Measurements from ENCODE around the gene USP3. TPM values are rescaled to one million over a fixed set of nuclear protein-coding genes. Genes with fewer than 3 reads are reported as not detected.
A peak's percentile ranks its signal among the peaks of the same experiment; 100 is the strongest.

USP3 gene
- total and polyA plus RNA-seq, 10 of the 15 experiments (the other 5 are each of a cell fraction or from before 2014, with no cell fraction given) = 23.8 to 64.5 (median 50.3) TPM

- no peak for TF ChIP-seq E2F8 (IDR thresholded peaks at IDR 0.05; ENCODE audit: low read depth, partially characterized antibody)
- TF ChIP-seq YY1 (IDR thresholded peaks at IDR 0.05; ENCODE audit: low read depth, low read length) = no peak
- no peak for TF ChIP-seq POLR2A (IDR thresholded peaks at IDR 0.05; ENCODE audit: low read depth, low read length)
- no peak for TF ChIP-seq KDM1A (IDR thresholded peaks at IDR 0.05; ENCODE audit: borderline replicate concordance)
These were observed 129.8 kb downstream of the USP3 start (continued) for GRCh38 chr15:63634154-63634553.

GRCh38 chr15:63636518-63637061 is 132.2 kb downstream of the USP3 start:
- 99% methylated on average over 9 of the region's 9 CpGs for WGBS (ENCODE audit: insufficient coverage, insufficient replicate concordance, low lambda C conversion rate, missing lambda C conversion rate)
- H3K9ac ChIP-seq (ENCODE audit: control insufficient read depth, insufficient read depth, low read length) = no peak overlapping the region
- no peak overlapping the region for H3K4me2 ChIP-seq (ENCODE audit: control insufficient read depth, insufficient read depth)
- ChIA-PET POLR2A (interaction anchor here (1.0 kb wide), 1 partner anchor 10 kb away, joined by 3 read pairs; no protein-coding TSS in a partner anchor), CTCF (no interaction called here), SMC1A (ENCODE audit: uncharacterized antibody, unreplicated experiment) (interaction anchor here (1.0 to 1.7 kb wide), 2 partner anchors 10 to 17 kb away, joined by 4 to 7 read pairs; no protein-coding TSS in a partner anchor), RAD21 (ENCODE audit: unreplicated experiment) (no interaction called here)
- peaks cover 11 to 47% of the 10 kb centered on the region in 2 experiments for H3K36me3 ChIP-seq (ENCODE audit: control insufficient read depth in 2 of 2, insufficient read depth in 2 of 2, low read length in 1 of 2)
- FAIRE-seq (no peak), DNase-seq (ENCODE audit: low read depth, low spot score) (no peak), ATAC-seq (no peak)
- H3K79me2 ChIP-seq (ENCODE audit: control insufficient read depth, insufficient read depth, low read length) = no peaks in the 10 kb centered on the region
- H3K9me3 ChIP-seq (replicated peaks; ENCODE audit: control insufficient read depth, insufficient read depth, low read length) = no peaks in the 10 kb centered on the region
- in situ Hi-C loops (cut with MboI) = no loop called here
- H4K20me1 ChIP-seq (ENCODE audit: control insufficient read depth, insufficient read depth) = no peaks in the 10 kb centered on the region
- H3K27ac ChIP-seq (ENCODE audit: control insufficient read depth, insufficient read depth) = no peak overlapping the region
- H3K27me3 ChIP-seq (replicated peaks in 1 of 2; ENCODE audit: control insufficient read depth in 2 of 2, insufficient read depth in 2 of 2, low read length in 1 of 2) = no peaks in the 10 kb centered on the region
- no peaks in the 10 kb centered on the region for H3K4me1 ChIP-seq (ENCODE audit: control insufficient read depth, insufficient read depth, low read length)
- TSS peak; percentile 8 for BruUV-seq (replicated peaks)
- no peak overlapping the region for H3K4me3 ChIP-seq
- H2AFZ ChIP-seq (ENCODE audit: control insufficient read depth, low read depth, low read length) = no peak overlapping the region
- intact Hi-C loops (cut with micrococcal nuclease; ENCODE audit: unreplicated experiment) = no loop called here
- TF ChIP-seq DPF2 (IDR thresholded peaks at IDR 0.05) (no peak), ZNF207 (IDR thresholded peaks at IDR 0.05; ENCODE audit: borderline replicate concordance) (no peak), YBX1 (IDR thresholded peaks at IDR 0.05) (no peak), CEBPB (IDR thresholded peaks at IDR 0.05; ENCODE audit: borderline replicate concordance in 1 of 2, low read depth in 2 of 2, low read length in 2 of 2) (no peak), LARP7 (IDR thresholded peaks at IDR 0.05) (no peak), GATAD2B (conservative IDR thresholded peaks at IDR 0.05; ENCODE audit: low read depth) (no peak), ASH2L (IDR thresholded peaks at IDR 0.05; ENCODE audit: borderline replicate concordance, low read depth) (no peak), USF1 (IDR thresholded peaks at IDR 0.05; ENCODE audit: borderline replicate concordance, extremely low read length, insufficient read depth, low read depth, low read length) (no peak), ZSCAN29 (IDR thresholded peaks at IDR 0.05) (no peak), RAD21 (IDR thresholded peaks at IDR 0.05; ENCODE audit: insufficient read depth, low read depth, low read length) (no peak), CTCF (IDR thresholded peaks at IDR 0.05 in 2 of 3, conservative IDR thresholded peaks at IDR 0.05 in 1 of 3; ENCODE audit: control insufficient read depth in 2 of 3, extremely low read depth in 1 of 3, insufficient read depth in 1 of 3, low read depth in 3 of 3, low read length in 3 of 3) (no peak), TARDBP (IDR thresholded peaks at IDR 0.05; ENCODE audit: borderline replicate concordance) (no peak), CBX5 (IDR thresholded peaks at IDR 0.05; ENCODE audit: low read depth) (no peak), ZNF217 (IDR thresholded peaks at IDR 0.05) (no peak)
